H54 (cell line): ENCODE data around the gene C12orf75.
"Not testable (repeated sequence)": the region's sequence is repeated elsewhere in the genome, so short reads cannot be mapped to it uniquely, and the experiment has no call there.

Experiments
- DNase-seq: peaks from one replicate; pipeline ENCODE4 v3.0.0; 2011; ENCODE audit warnings: low spot score, mixed read lengths; ENCODE audit not compliant: insufficient read length
- FAIRE-seq: peaks from 3 replicates; lab custom pipeline; 2011; peaks lifted over from hg19 to GRCh38; lab: Jason Lieb, UNC
- POLR2A ChIP-seq: IDR thresholded peaks from 2 replicates; pipeline ENCODE4 v1.6.1; 2011; ENCODE audit warnings: low read depth, mild to moderate bottlenecking, low read length

C12orf75 gene

DNA sequence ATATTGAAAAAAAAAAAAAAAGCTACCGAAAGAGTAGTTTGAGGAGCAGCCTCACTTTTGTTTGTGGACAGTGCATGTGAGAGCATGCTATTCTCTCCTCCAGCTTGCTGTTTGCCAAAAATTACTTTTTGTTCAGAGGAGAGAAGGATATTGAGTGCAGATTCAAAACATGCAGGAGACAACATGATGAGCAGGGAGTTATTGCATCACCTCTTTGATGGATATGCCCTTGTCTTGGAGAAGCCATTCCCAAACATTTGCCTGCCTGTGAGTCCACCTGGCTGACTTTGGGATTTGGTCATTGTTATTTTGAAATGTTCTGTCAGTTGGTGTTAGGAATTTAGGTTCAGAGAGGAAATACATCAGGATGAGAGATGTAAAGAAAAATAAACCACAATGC is 2.4 kb downstream of the C12orf75 start:
- TF ChIP-seq POLR2A, result no peak
- no peak for FAIRE-seq
- no peak for DNase-seq

- FAIRE-seq, result no peak
- no peak for TF ChIP-seq POLR2A
- DNase-seq, result no peak
Observed at GRCh38 chr12:105334001-105334400, 3.5 kb downstream of the C12orf75 start.

GRCh38 chr12:105334582-105334981 is 4.1 kb downstream of the C12orf75 start:
- DNase-seq (no peak), FAIRE-seq (peak; percentile 30)
- TF ChIP-seq POLR2A, result no peak

DNA sequence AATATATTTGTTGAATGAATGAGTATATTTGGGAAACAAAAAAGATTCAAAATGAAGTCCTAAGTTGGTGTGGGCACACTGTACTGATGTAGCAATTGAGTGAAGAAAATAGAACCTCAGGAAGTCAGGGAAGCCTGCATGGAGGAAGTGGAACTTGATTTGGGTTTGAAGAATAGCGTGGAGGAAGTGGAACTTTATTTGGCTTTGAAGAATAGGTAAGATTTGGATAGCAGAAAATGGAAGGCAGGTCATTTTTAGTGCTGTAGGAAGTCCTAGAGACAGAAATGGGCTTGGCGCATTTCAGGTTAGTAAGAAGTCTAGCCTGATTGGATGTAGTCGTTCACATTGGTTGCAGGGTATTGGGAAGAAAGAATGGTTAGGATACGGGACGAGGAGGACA is 5.4 kb downstream of the C12orf75 start:
- TF ChIP-seq POLR2A, result no peak
- DNase-seq, result no peak
- FAIRE-seq, result no peak

- TF ChIP-seq POLR2A, result no peak
- no peak for FAIRE-seq
Observed at GRCh38 chr12:105336411-105336810, 5.9 kb downstream of the C12orf75 start.

DNA sequence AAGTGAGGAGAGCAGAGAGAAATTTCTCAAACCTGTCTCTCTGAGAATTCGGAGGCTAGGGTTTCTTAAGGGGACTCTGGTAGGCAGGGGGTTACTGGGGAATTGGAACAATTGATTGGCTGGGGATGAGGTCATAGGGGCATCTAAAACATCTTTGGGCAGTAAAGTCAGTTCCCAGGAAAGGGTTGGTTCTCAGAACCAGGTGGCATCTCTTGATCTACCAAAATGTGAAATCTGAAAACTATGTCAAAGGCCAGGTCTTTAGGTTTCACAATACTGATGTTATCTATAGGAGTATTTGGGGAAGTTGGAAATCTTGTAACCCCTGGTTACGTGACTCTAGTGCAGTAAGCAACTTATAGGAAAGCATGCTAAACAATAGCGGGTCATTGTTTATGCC is 6.9 kb downstream of the C12orf75 start:
- no peak for TF ChIP-seq POLR2A
- DNase-seq (no peak), FAIRE-seq (no peak)

More at GRCh38 chr12:105336411-105336810, 5.9 kb downstream of the C12orf75 start:
- no peak for DNase-seq

DNA sequence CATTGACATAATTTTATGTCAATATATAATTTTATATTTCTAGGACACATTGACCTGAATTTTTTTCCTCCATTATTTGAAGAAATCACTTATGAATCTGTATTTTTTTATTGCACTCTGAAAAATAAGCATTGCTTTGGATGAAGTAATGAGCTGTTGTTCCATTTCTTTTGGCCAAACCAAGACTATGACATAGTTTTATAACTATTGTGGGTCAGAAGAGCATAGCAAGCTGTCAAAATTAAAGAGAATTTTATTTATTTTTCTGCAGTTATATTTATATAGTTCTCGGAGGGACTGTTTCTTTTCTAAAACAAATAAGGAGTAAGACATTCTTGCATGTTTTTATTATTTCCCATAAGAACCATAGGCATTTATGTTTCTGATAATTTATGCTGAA is 8.5 kb downstream of the C12orf75 start:
- TF ChIP-seq POLR2A, result no peak
- DNase-seq (no peak), FAIRE-seq (no peak)

DNA sequence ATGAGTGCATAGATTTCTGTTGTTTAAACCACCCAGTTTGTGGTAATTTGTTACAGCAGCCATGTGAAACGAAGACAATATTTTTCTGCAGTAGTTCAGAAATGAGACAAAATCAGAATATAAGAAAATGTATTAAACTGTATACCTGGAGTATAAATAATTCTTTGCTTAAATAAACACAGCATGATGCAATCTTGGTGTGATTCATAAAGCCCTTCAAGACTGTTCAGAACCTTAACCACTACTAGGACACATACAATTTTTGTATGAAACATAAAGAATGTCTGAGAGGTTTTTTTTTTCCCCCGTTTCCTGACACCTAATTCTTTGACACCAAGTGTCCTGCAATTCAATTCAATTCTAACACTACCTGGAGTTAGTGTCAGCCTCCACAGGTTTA is 10.5 kb downstream of the C12orf75 start:
- DNase-seq, result no peak
- no peak for FAIRE-seq
- no peak for TF ChIP-seq POLR2A

- FAIRE-seq, DNase-seq: not testable (repeated sequence)
Observed at GRCh38 chr12:105341620-105342019, 11.1 kb downstream of the C12orf75 start.

DNA sequence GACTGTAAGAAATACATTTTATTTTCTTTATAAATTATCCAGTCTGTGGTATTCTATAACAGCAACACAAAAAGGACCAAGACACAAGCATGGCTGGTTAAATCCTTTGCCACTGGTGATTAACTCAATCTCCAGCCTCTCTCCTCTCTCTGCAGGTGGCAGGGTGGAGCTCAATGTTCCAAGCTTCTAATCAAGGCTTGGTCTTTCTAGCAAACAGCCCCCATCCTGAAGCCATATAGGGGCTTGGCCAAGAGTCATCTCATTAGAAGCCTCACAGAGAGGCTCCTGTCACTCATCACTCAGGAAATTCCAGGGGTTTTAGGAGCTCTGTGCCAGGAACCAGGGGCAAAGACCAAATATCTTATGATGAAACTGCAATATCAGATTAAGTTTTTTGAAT is 12.0 kb downstream of the C12orf75 start:
- DNase-seq (no peak), FAIRE-seq (no peak)
- TF ChIP-seq POLR2A, result no peak

DNA sequence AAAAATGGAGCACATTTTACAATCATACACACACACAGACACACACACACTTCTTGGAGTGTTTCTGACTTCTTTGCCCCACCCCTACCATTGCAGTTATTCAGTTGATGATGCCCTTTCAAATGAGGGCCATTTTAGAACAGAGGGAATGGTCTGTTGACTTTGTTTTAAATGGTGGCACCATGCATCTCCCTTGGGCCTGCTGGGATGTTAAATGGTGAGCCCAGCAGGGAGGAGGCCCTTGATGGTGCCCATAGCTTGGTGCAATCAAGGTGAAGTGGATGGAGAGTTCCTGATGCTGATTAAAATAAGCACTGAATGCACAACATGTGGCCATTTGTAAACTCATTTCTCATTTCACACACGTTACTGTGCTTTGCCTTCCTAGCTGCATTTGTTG is 13.3 kb downstream of the C12orf75 start:
- FAIRE-seq (no peak), DNase-seq (no peak)
- no peak for TF ChIP-seq POLR2A

- no peak for TF ChIP-seq POLR2A
- DNase-seq, result no peak
- FAIRE-seq, result no peak
Observed at GRCh38 chr12:105347499-105347898, 17.0 kb downstream of the C12orf75 start.

DNA sequence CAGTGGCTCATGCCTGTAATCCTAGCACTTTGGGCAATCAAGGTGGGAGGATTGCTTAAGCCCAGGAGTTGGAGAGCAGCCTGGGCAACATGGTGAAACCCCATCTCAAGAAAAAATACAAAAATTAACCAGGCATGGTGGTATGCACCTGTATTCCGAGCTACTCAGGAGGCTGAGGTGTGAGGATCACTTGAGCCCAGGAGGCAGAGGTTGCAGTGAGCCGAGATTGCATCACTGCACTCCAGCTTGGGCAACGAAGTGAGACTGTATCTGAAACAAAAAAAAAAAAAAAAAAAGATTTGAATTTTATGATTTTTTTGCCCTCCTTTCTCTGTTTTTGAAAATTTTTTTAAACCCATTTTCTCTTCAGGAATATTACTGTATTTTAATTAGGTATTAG is 17.7 kb downstream of the C12orf75 start:
- no peak for FAIRE-seq
- no peak for DNase-seq
- no peak for TF ChIP-seq POLR2A

DNA sequence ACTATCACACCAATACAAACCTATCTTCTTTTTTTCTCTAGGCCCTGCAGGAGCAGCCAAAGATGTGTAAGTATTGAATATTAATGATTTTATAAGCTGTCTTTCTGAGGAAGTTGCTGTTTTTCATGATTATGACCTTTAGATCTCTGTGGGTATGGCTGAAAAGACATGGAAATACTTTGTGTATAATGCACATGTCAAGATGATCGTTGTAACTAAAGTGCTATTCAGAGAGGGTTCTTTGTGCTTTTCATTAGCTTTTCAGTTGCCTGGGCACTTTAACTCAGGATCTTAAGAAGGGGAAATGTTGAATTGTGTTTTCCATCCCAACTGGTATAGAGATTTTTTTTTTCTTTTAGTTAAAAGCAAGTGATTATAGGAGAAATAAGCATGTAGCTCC is 18.1 kb downstream of the C12orf75 start:
- no peak for TF ChIP-seq POLR2A
- FAIRE-seq (no peak), DNase-seq (no peak)

GRCh38 chr12:105349138-105349537 is 18.6 kb downstream of the C12orf75 start:
- DNase-seq, result no peak
- TF ChIP-seq POLR2A, result no peak
- FAIRE-seq, result no peak

- no peak for TF ChIP-seq POLR2A
- no peak for DNase-seq
- FAIRE-seq, result no peak
Observed at GRCh38 chr12:105351523-105351922, 21.0 kb downstream of the C12orf75 start.
